ENCODE data around the gene FHAD1. TPM values are rescaled to one million over a fixed set of nuclear protein-coding genes. Genes with fewer than 3 reads are reported as not detected.

Gene FHAD1
- total RNA-seq, 1 donor from 2014 or later: not detected

GRCh38 chr1:15244813-15245212 is 2.2 kb upstream of the FHAD1 start:
- peaks cover 3% of the 10 kb centered on the region for H3K36me3 Mint-ChIP-seq (ENCODE audit: low read depth)
- DNase-seq (ENCODE audit: low spot score): no peak
- H3K27me3 Mint-ChIP-seq (ENCODE audit: low read depth): peaks cover 65% of the 10 kb centered on the region
- H3K27ac Mint-ChIP-seq: no peak overlapping the region
- peaks cover 17% of the 10 kb centered on the region for H3K9me3 Mint-ChIP-seq
- H3K4me1 Mint-ChIP-seq (ENCODE audit: low read depth): peaks cover 33% of the 10 kb centered on the region
- H3K4me3 Mint-ChIP-seq (ENCODE audit: low read depth): no peak overlapping the region
- intact Hi-C loops (cut with micrococcal nuclease): no loop called here

- no peak for DNase-seq (ENCODE audit: low spot score)
- Mint-ChIP-seq H3K4me3 (ENCODE audit: low read depth) (no peak overlapping the region), H3K4me1 (ENCODE audit: low read depth) (peaks cover 39% of the 10 kb centered on the region), H3K9me3 (peaks cover 17% of the 10 kb centered on the region), H3K27me3 (ENCODE audit: low read depth) (peaks cover 71% of the 10 kb centered on the region), H3K36me3 (ENCODE audit: low read depth) (peaks cover 3% of the 10 kb centered on the region), H3K27ac (no peak overlapping the region)
- intact Hi-C loops (cut with micrococcal nuclease): no loop called here
Observed at GRCh38 chr1:15245593-15246360, 1.2 kb upstream of the FHAD1 start.

GRCh38 chr1:15248216-15248615 is 1.2 kb downstream of the FHAD1 start:
- intact Hi-C loops (cut with micrococcal nuclease): no loop called here
- Mint-ChIP-seq H3K27ac (peak overlapping the region; percentile 43), H3K4me3 (ENCODE audit: low read depth) (peak overlapping the region; percentile 69), H3K27me3 (ENCODE audit: low read depth) (peaks cover 63% of the 10 kb centered on the region), H3K4me1 (ENCODE audit: low read depth) (peaks cover 57% of the 10 kb centered on the region), H3K9me3 (peaks cover 17% of the 10 kb centered on the region), H3K36me3 (ENCODE audit: low read depth) (peaks cover 3% of the 10 kb centered on the region)
- DNase-seq (ENCODE audit: low spot score): no peak

GRCh38 chr1:15249081-15249480 is 2.1 kb downstream of the FHAD1 start:
- H3K4me1 Mint-ChIP-seq (ENCODE audit: low read depth): peaks cover 57% of the 10 kb centered on the region
- peak overlapping the region; percentile 58 for H3K4me3 Mint-ChIP-seq (ENCODE audit: low read depth)
- intact Hi-C loops (cut with micrococcal nuclease): loop anchor here (1.0 kb wide), 1 partner anchor 18 kb away; no protein-coding TSS in a partner anchor
- H3K9me3 Mint-ChIP-seq: peaks cover 16% of the 10 kb centered on the region
- peak overlapping the region; percentile 81 for H3K27ac Mint-ChIP-seq
- peaks cover 3% of the 10 kb centered on the region for H3K36me3 Mint-ChIP-seq (ENCODE audit: low read depth)
- peak; percentile 71 for DNase-seq (ENCODE audit: low spot score)
- H3K27me3 Mint-ChIP-seq (ENCODE audit: low read depth): peaks cover 58% of the 10 kb centered on the region

- intact Hi-C loops (cut with micrococcal nuclease): no loop called here
- Mint-ChIP-seq H3K9me3 (no peaks in the 10 kb centered on the region), H3K27me3 (ENCODE audit: low read depth) (peaks cover 42% of the 10 kb centered on the region), H3K27ac (peak overlapping the region; percentile 57), H3K4me1 (ENCODE audit: low read depth) (peaks cover 50% of the 10 kb centered on the region), H3K36me3 (ENCODE audit: low read depth) (peaks cover 3% of the 10 kb centered on the region), H3K4me3 (ENCODE audit: low read depth) (no peak overlapping the region)
- DNase-seq (ENCODE audit: low spot score): no peak
Observed at GRCh38 chr1:15251857-15252835, 5.1 kb downstream of the FHAD1 start.

GRCh38 chr1:15254559-15254958 is 7.5 kb downstream of the FHAD1 start:
- DNase-seq (ENCODE audit: low spot score): no peak
- Mint-ChIP-seq H3K9me3 (no peaks in the 10 kb centered on the region), H3K27me3 (ENCODE audit: low read depth) (peaks cover 33% of the 10 kb centered on the region), H3K4me1 (ENCODE audit: low read depth) (peaks cover 35% of the 10 kb centered on the region), H3K27ac (no peak overlapping the region), H3K4me3 (ENCODE audit: low read depth) (no peak overlapping the region), H3K36me3 (ENCODE audit: low read depth) (no peaks in the 10 kb centered on the region)
- intact Hi-C loops (cut with micrococcal nuclease): no loop called here

GRCh38 chr1:15255582-15256149 is 8.6 kb downstream of the FHAD1 start:
- Mint-ChIP-seq H3K4me1 (ENCODE audit: low read depth) (peaks cover 29% of the 10 kb centered on the region), H3K9me3 (no peaks in the 10 kb centered on the region), H3K27me3 (ENCODE audit: low read depth) (peaks cover 24% of the 10 kb centered on the region), H3K4me3 (ENCODE audit: low read depth) (no peak overlapping the region), H3K27ac (no peak overlapping the region), H3K36me3 (ENCODE audit: low read depth) (no peaks in the 10 kb centered on the region)
- intact Hi-C loops (cut with micrococcal nuclease): no loop called here
- no peak for DNase-seq (ENCODE audit: low spot score)

GRCh38 chr1:15256584-15256983 is 9.6 kb downstream of the FHAD1 start:
- peaks cover 22% of the 10 kb centered on the region for H3K27me3 Mint-ChIP-seq (ENCODE audit: low read depth)
- intact Hi-C loops (cut with micrococcal nuclease): no loop called here
- no peak overlapping the region for H3K4me3 Mint-ChIP-seq (ENCODE audit: low read depth)
- peaks cover 34% of the 10 kb centered on the region for H3K4me1 Mint-ChIP-seq (ENCODE audit: low read depth)
- no peak overlapping the region for H3K27ac Mint-ChIP-seq
- no peak for DNase-seq (ENCODE audit: low spot score)
- H3K9me3 Mint-ChIP-seq: no peaks in the 10 kb centered on the region
- no peaks in the 10 kb centered on the region for H3K36me3 Mint-ChIP-seq (ENCODE audit: low read depth)

GRCh38 chr1:15257309-15257708 is 10.3 kb downstream of the FHAD1 start:
- Mint-ChIP-seq H3K27ac (no peak overlapping the region), H3K4me1 (ENCODE audit: low read depth) (peaks cover 33% of the 10 kb centered on the region), H3K4me3 (ENCODE audit: low read depth) (no peak overlapping the region), H3K27me3 (ENCODE audit: low read depth) (peaks cover 26% of the 10 kb centered on the region), H3K9me3 (no peaks in the 10 kb centered on the region), H3K36me3 (ENCODE audit: low read depth) (no peaks in the 10 kb centered on the region)
- DNase-seq (ENCODE audit: low spot score): no peak
- intact Hi-C loops (cut with micrococcal nuclease): no loop called here

GRCh38 chr1:15258833-15259621 is 12.0 kb downstream of the FHAD1 start:
- DNase-seq (ENCODE audit: low spot score): no peak
- Mint-ChIP-seq H3K4me3 (ENCODE audit: low read depth) (no peak overlapping the region), H3K4me1 (ENCODE audit: low read depth) (peaks cover 17% of the 10 kb centered on the region), H3K9me3 (no peaks in the 10 kb centered on the region), H3K27me3 (ENCODE audit: low read depth) (peaks cover 36% of the 10 kb centered on the region), H3K36me3 (ENCODE audit: low read depth) (no peaks in the 10 kb centered on the region), H3K27ac (no peak overlapping the region)
- intact Hi-C loops (cut with micrococcal nuclease): no loop called here

GRCh38 chr1:15259622-15260007 is 12.6 kb downstream of the FHAD1 start:
- peaks cover 15% of the 10 kb centered on the region for H3K4me1 Mint-ChIP-seq (ENCODE audit: low read depth)
- H3K4me3 Mint-ChIP-seq (ENCODE audit: low read depth): no peak overlapping the region
- intact Hi-C loops (cut with micrococcal nuclease): loop anchor here (5.0 kb wide), 1 partner anchor 37 kb away; no protein-coding TSS in a partner anchor
- H3K9me3 Mint-ChIP-seq: no peaks in the 10 kb centered on the region
- peaks cover 38% of the 10 kb centered on the region for H3K27me3 Mint-ChIP-seq (ENCODE audit: low read depth)
- no peak for DNase-seq (ENCODE audit: low spot score)
- H3K36me3 Mint-ChIP-seq (ENCODE audit: low read depth): no peaks in the 10 kb centered on the region
- H3K27ac Mint-ChIP-seq: no peak overlapping the region
